ENCODE results near the gene CMBL. TPM values are rescaled to one million over a fixed set of nuclear protein-coding genes. Genes with fewer than 3 reads are reported as not detected.

The CMBL gene
- total RNA-seq, 1 donor from 2014 or later, result 6.1 TPM

- DNase-seq (ENCODE audit: low read depth, low spot score), result no peak
These were observed 25.7 kb upstream of the CMBL start for GRCh38 chr5:10333154-10334006.

- no peak for DNase-seq (ENCODE audit: low read depth, low spot score)
These were observed 24.6 kb upstream of the CMBL start for GRCh38 chr5:10332301-10332700.

- DNase-seq (ENCODE audit: low read depth, low spot score), result no peak
These were observed 23.7 kb upstream of the CMBL start for GRCh38 chr5:10331341-10331796.

- no peak for DNase-seq (ENCODE audit: low read depth, low spot score)
These were observed 23.0 kb upstream of the CMBL start for GRCh38 chr5:10330511-10331230.

- DNase-seq (ENCODE audit: low read depth, low spot score), result no peak
These were observed 22.2 kb upstream of the CMBL start for GRCh38 chr5:10329820-10330481.

- no peak for DNase-seq (ENCODE audit: low read depth, low spot score)
These were observed 21.7 kb upstream of the CMBL start for GRCh38 chr5:10329446-10329819.

- DNase-seq (ENCODE audit: low read depth, low spot score), result no peak
These were observed 20.6 kb upstream of the CMBL start for GRCh38 chr5:10328323-10328722.

GRCh38 chr5:10324518-10325370 is 17.0 kb upstream of the CMBL start:
- no peak for DNase-seq (ENCODE audit: low read depth, low spot score)

- DNase-seq (ENCODE audit: low read depth, low spot score), result no peak
These were observed 16.1 kb upstream of the CMBL start for GRCh38 chr5:10323588-10324488.

GRCh38 chr5:10321882-10322281 is 14.2 kb upstream of the CMBL start:
- DNase-seq (ENCODE audit: low read depth, low spot score), result no peak

- no peak for DNase-seq (ENCODE audit: low read depth, low spot score)
These were observed 13.1 kb upstream of the CMBL start for GRCh38 chr5:10320793-10321192.

GRCh38 chr5:10319202-10319851 is 11.6 kb upstream of the CMBL start:
- no peak for DNase-seq (ENCODE audit: low read depth, low spot score)

GRCh38 chr5:10317825-10318682 is 10.4 kb upstream of the CMBL start:
- no peak for DNase-seq (ENCODE audit: low read depth, low spot score)

GRCh38 chr5:10315824-10316509 is 8.3 kb upstream of the CMBL start:
- DNase-seq (ENCODE audit: low read depth, low spot score), result no peak

GRCh38 chr5:10315201-10315600 is 7.5 kb upstream of the CMBL start:
- DNase-seq (ENCODE audit: low read depth, low spot score), result no peak

- DNase-seq (ENCODE audit: low read depth, low spot score), result no peak
These were observed 4.1 kb upstream of the CMBL start for GRCh38 chr5:10311595-10312425.
